MCF 10A (cell line): ENCODE data around the gene ELOB. TPM values are rescaled to one million over a fixed set of nuclear protein-coding genes. Genes with fewer than 3 reads are reported as not detected.
"Not testable (repeated sequence)": the region's sequence is repeated elsewhere in the genome, so short reads cannot be mapped to it uniquely, and the experiment has no call there.

Experiments used
- BruUV-seq: library from RNA; stranded (reverse); fragments of 400-500 nt; replicated peaks from 2 replicates; lab custom pipeline; 2021; lab: Mats Ljungman, UMichigan
- CTCF ChIA-PET: fragments of 300-600 bp; sonication (Branson Sonifier 250); formaldehyde crosslinking; extraction: SDS; loops from one replicate; lab custom pipeline; 2021; ENCODE audit warnings: antibody characterized with exemption, inconsistent platforms; lab: Yijun Ruan, JAX
- POLR2A ChIA-PET: fragments of 300-600, 350-650 bp; sonication (Branson Sonifier 250); formaldehyde crosslinking; extraction: SDS; loops from one replicate; lab custom pipeline; 2020; ENCODE audit warnings: antibody characterized with exemption, inconsistent platforms; lab: Yijun Ruan, JAX
- DNase-seq: peaks from one replicate; pipeline ENCODE4 v3.0.0-alpha.2; 2018; ENCODE audit not compliant: unreplicated experiment
- H3K27ac Mint-ChIP-seq: one replicate; pipeline ENCODE4 v1.8.0; 2022; ENCODE audit warnings: mild to moderate bottlenecking, low read depth, mixed read lengths; ENCODE audit not compliant: unreplicated experiment
- H3K27me3 Mint-ChIP-seq: one replicate; pipeline ENCODE4 v1.8.0; 2022; ENCODE audit warnings: mixed read lengths; ENCODE audit not compliant: insufficient read depth, unreplicated experiment
- H3K36me3 Mint-ChIP-seq: one replicate; pipeline ENCODE4 v1.8.0; 2022; ENCODE audit warnings: mild to moderate bottlenecking, moderate library complexity, mixed read lengths; ENCODE audit not compliant: insufficient read depth, unreplicated experiment
- H3K4me1 Mint-ChIP-seq: one replicate; pipeline ENCODE4 v1.8.0; 2022; ENCODE audit warnings: mixed read lengths; ENCODE audit not compliant: insufficient read depth, unreplicated experiment
- H3K4me3 Mint-ChIP-seq: one replicate; pipeline ENCODE4 v1.8.0; 2022; ENCODE audit warnings: mild to moderate bottlenecking, moderate library complexity, mixed read lengths; ENCODE audit not compliant: unreplicated experiment
- H3K9me3 Mint-ChIP-seq: one replicate; pipeline ENCODE4 v1.8.0; 2022; ENCODE audit warnings: mixed read lengths; ENCODE audit not compliant: unreplicated experiment
- CTCF ChIP-seq: fragments of 200-600 bp; IDR thresholded peaks from one replicate; pipeline ENCODE4 v1.8.0; 2022; ENCODE audit warnings: antibody characterized with exemption, mild to moderate bottlenecking; ENCODE audit not compliant: unreplicated experiment
- intact Hi-C: fragments of 100-400 bp; cut with micrococcal nuclease; formaldehyde crosslinking; loops from 2 replicates; pipeline ENCODE4 v1.14.1; 2022
- total RNA-seq: library from RNA; stranded (reverse); gene quantifications from 2 replicates; pipeline ENCODE4 v1.2.3, GENCODE V29; 2022

The ELOB gene
- total RNA-seq, 1 experiment from 2014 or later = 438 TPM

- Mint-ChIP-seq H3K4me1 (peaks cover 6% of the 10 kb centered on the region), H3K27ac (no peak overlapping the region), H3K36me3 (no peaks in the 10 kb centered on the region), H3K4me3 (no peak overlapping the region), H3K9me3 (no peaks in the 10 kb centered on the region), H3K27me3 (no peaks in the 10 kb centered on the region)
- no peak for TF ChIP-seq CTCF
- intact Hi-C loops = no loop called here
- CTCF ChIA-PET = interaction anchor here (0.7 to 1.1 kb wide), 3 partner anchors 144 to 203 kb away, joined by 3 to 4 read pairs (median 3); no protein-coding TSS in a partner anchor
- no peak for DNase-seq
- BruUV-seq = no TSS peak
- POLR2A ChIA-PET = interaction anchor here (0.7 to 2.7 kb wide), 3 partner anchors 29 to 144 kb away, joined by 3 to 9 read pairs (median 7); partner anchors contain the start of gene SRRM2
Observed at GRCh38 chr16:2724088-2724676, 52.9 kb downstream of the ELOB start.

- H3K4me1 Mint-ChIP-seq, H3K9me3 Mint-ChIP-seq, H3K36me3 Mint-ChIP-seq, H3K27me3 Mint-ChIP-seq, DNase-seq, BruUV-seq: not testable (repeated sequence)
- intact Hi-C loops = loop anchor here (1.0 kb wide), 1 partner anchor 49 kb away; no protein-coding TSS in a partner anchor
- POLR2A ChIA-PET = interaction anchor here (1.0 kb wide), 1 partner anchor 31 kb away, joined by 4 read pairs; no protein-coding TSS in a partner anchor
- H3K4me3 Mint-ChIP-seq = peak overlapping the region; percentile 73
- CTCF ChIA-PET = interaction anchor here (0.6 to 1.1 kb wide), 2 partner anchors 102 to 249 kb away, joined by 3 read pairs; no protein-coding TSS in a partner anchor
- peak overlapping the region; percentile 46 for H3K27ac Mint-ChIP-seq
Observed at GRCh38 chr16:2721634-2722173, 55.4 kb downstream of the ELOB start.

Other genes starting within 250 kb of the ELOB start
- not detected in 2 replicates for gene CEMP1, start 245.9 kb downstream of the ELOB start, total RNA-seq
- 32.3 and 38.0 TPM in 2 replicates for gene PDPK1, start 239.3 kb downstream of the ELOB start, total RNA-seq
- 49.4 and 51.6 TPM in 2 replicates for gene KCTD5, start 94.8 kb downstream of the ELOB start, total RNA-seq
- gene PRSS27, start 57.1 kb downstream of the ELOB start, total RNA-seq = 5.8 and 6.3 TPM in 2 replicates
- gene SRRM2, start 24.6 kb downstream of the ELOB start, total RNA-seq = 710 and 779 TPM in 2 replicates
- gene PRSS33, start 10.3 kb upstream of the ELOB start, total RNA-seq = not detected in 2 replicates
- gene PRSS41, start 21.2 kb upstream of the ELOB start, total RNA-seq = not detected in 2 replicates
- 16.4 TPM in 2 replicates for gene PRSS21, start 40.0 kb upstream of the ELOB start, total RNA-seq
- 4.0 and 6.9 TPM in 2 replicates for gene ZG16B, start 53.0 kb upstream of the ELOB start, total RNA-seq
- gene PRSS22, start 80.9 kb upstream of the ELOB start, total RNA-seq = not detected in 2 replicates
- 24.4 and 27.7 TPM in 2 replicates for gene FLYWCH2, start 105.9 kb upstream of the ELOB start, total RNA-seq
- 76.3 and 86.2 TPM in 2 replicates for gene FLYWCH1, start 134.7 kb upstream of the ELOB start, total RNA-seq
- gene KREMEN2, start 187.0 kb upstream of the ELOB start, total RNA-seq = 0.42 TPM in 1 of 2 replicates, not detected in the other
- 4.8 and 7.9 TPM in 2 replicates for gene PAQR4, start 192.1 kb upstream of the ELOB start, total RNA-seq
- gene PKMYT1, start 203.2 kb upstream of the ELOB start, total RNA-seq = 16.9 and 34.7 TPM in 2 replicates
- gene CLDN9, start 235.6 kb upstream of the ELOB start, total RNA-seq = 0.39 and 0.44 TPM in 2 replicates
- not detected in 2 replicates for gene CLDN6, start 240.9 kb upstream of the ELOB start, total RNA-seq
- gene TNFRSF12A, start 243.1 kb upstream of the ELOB start, total RNA-seq = 436 and 641 TPM in 2 replicates
- gene HCFC1R1, start 246.7 kb upstream of the ELOB start, total RNA-seq = 13.6 and 20.4 TPM in 2 replicates
- 36.8 and 53.1 TPM in 2 replicates for gene THOC6, start 246.8 kb upstream of the ELOB start, total RNA-seq